GM10248 (cell line): ENCODE results near the gene ZNF230.

Experiments
- CTCF ChIA-PET: fragments of 300-600 bp; sonication (Branson Sonifier 250); formaldehyde crosslinking; extraction: SDS; loops from one replicate; lab custom pipeline; 2021; ENCODE audit warnings: antibody characterized with exemption; lab: Yijun Ruan, JAX
- POLR2A ChIA-PET: fragments of 350-650 bp; sonication (Branson Sonifier 250); formaldehyde crosslinking; extraction: SDS; loops from one replicate; lab custom pipeline; 2020; ENCODE audit warnings: antibody characterized with exemption; lab: Yijun Ruan, JAX
- DNase-seq: peaks from one replicate; pipeline ENCODE4 v3.0.0; 2012; ENCODE audit errors: extremely low spot score
- TF ChIP-seq, protein P1 (sequence below): IDR thresholded peaks from 2 replicates; pipeline ENCODE4 v1.5.1; 2012; ENCODE audit warnings: mild to moderate bottlenecking, low read depth; ENCODE audit errors: extremely low read depth, missing control alignments, control extremely low read depth

The ZNF230 gene

GRCh38 chr19:43983544-43983911, 19.2 kb upstream of the ZNF230 start:
- CTCF ChIA-PET: no interaction called here
- TF ChIP-seq, protein P1, sequence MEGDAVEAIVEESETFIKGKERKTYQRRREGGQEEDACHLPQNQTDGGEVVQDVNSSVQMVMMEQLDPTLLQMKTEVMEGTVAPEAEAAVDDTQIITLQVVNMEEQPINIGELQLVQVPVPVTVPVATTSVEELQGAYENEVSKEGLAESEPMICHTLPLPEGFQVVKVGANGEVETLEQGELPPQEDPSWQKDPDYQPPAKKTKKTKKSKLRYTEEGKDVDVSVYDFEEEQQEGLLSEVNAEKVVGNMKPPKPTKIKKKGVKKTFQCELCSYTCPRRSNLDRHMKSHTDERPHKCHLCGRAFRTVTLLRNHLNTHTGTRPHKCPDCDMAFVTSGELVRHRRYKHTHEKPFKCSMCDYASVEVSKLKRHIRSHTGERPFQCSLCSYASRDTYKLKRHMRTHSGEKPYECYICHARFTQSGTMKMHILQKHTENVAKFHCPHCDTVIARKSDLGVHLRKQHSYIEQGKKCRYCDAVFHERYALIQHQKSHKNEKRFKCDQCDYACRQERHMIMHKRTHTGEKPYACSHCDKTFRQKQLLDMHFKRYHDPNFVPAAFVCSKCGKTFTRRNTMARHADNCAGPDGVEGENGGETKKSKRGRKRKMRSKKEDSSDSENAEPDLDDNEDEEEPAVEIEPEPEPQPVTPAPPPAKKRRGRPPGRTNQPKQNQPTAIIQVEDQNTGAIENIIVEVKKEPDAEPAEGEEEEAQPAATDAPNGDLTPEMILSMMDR: no peak
- POLR2A ChIA-PET: interaction anchor here (0.5 kb wide), 1 partner anchor 229 kb away, joined by 4 read pairs; the partner anchor contains the start of gene ZNF227
- peak; percentile 5 for DNase-seq

- TF ChIP-seq, protein P1: no peak
- CTCF ChIA-PET: interaction anchor here (1.2 to 1.5 kb wide), 2 partner anchors 9 to 111 kb away, joined by 3 read pairs; no protein-coding TSS in a partner anchor
- POLR2A ChIA-PET: interaction anchor here (0.5 kb wide), 1 partner anchor 228 kb away, joined by 4 read pairs; the partner anchor contains the start of gene ZNF227
- peak; percentile 85 for DNase-seq
These were observed 18.7 kb upstream of the ZNF230 start, which contains the start of gene ZNF155 for GRCh38 chr19:43983912-43984686. Gene ZNF155, plus strand, starts transcription at chr19:43984188. Its CDS starts 4,356 bp downstream, at chr19:43988544.

DNA sequence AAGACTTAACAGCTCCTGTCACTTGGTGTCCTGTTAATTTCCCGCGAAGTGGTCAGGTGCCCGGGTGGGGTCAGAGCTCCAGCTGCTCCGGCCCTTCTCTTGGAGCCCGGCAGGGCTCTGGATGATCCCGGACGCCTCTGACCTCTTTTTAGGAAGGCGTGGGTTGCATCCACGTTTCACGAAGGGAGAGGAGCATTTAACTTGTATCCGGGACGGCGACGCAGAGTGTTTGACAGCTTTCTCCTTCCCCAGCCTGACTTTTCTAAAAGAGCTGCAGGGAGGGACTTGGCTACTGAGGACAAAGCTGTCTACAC, 18.1 kb upstream of the ZNF230 start:
- ChIA-PET CTCF (interaction anchor here (1.2 to 1.5 kb wide), 2 partner anchors 9 to 111 kb away, joined by 3 read pairs; no protein-coding TSS in a partner anchor), POLR2A (no interaction called here)
- DNase-seq: no peak
- TF ChIP-seq, protein P1: no peak

DNA sequence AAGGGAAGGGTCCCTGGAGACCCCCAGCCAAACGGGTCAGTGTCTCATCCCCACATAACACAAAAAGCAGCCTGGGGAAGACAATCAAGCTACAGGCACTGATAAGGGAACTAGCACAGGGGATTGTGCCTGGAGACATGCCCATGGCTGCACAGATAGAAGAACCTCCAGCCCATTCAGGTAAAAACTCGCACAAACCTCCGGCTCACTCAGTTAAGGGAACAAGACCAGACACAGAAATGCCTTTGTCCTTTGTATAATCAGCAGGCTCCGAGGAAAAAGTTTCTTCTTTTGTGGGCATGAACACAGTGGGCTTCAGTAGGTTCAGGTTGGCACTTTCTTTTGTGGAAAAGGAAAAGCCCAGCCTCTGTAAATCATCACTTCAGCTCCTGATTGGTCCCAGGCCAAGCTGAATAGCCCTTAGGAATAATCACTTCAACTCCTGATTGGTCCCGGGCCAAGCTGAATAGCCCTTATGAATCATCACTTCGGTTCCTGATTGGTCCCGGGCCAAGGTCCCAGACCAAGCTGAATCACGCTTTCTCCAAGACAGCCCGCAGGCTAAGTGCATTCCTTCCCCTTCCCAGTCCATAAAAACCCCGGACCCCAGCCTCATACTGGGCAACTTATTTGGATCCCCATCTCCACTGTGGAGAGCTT, 5.0 kb upstream of the ZNF230 start:
- ChIA-PET CTCF (no interaction called here), POLR2A (no interaction called here)
- TF ChIP-seq, protein P1: no peak
- no peak for DNase-seq

GRCh38 chr19:44002212-44002565, 568 bp upstream of the ZNF230 start:
- POLR2A ChIA-PET: no interaction called here
- TF ChIP-seq, protein P1: no peak
- CTCF ChIA-PET: interaction anchor here (0.7 kb wide), 1 partner anchor 13 kb away, joined by 3 read pairs; no protein-coding TSS in a partner anchor
- DNase-seq: no peak

- ChIA-PET CTCF (interaction anchor here (0.9 to 1.2 kb wide), 2 partner anchors 25 to 92 kb away, joined by 3 read pairs; no protein-coding TSS in a partner anchor), POLR2A (no interaction called here)
- TF ChIP-seq, protein P1: no peak
- peak; percentile 29 for DNase-seq
These were observed 778 bp downstream of the ZNF230 start for GRCh38 chr19:44003461-44004009.
